GM12874 (cell line): ENCODE measurements around the gene ACVRL1.

Source experiments
- CTCF ChIP-seq: IDR thresholded peaks from 2 replicates; pipeline ENCODE4 v1.5.1; 2011; ENCODE audit warnings: low read depth, mild to moderate bottlenecking, control low read depth, low read length, moderate library complexity; ENCODE audit not compliant: insufficient read depth

Gene ACVRL1

GRCh38 chr12:51879102-51879501 is 28.2 kb upstream of the ACVRL1 start:
- TF ChIP-seq CTCF, result no peak

GRCh38 chr12:51883295-51883694 is 24.0 kb upstream of the ACVRL1 start:
- no peak for TF ChIP-seq CTCF

GRCh38 chr12:51883998-51884675 is 23.2 kb upstream of the ACVRL1 start:
- TF ChIP-seq CTCF, result no peak

GRCh38 chr12:51884676-51885229 is 22.6 kb upstream of the ACVRL1 start:
- no peak for TF ChIP-seq CTCF

GRCh38 chr12:51886021-51886710 is 21.1 kb upstream of the ACVRL1 start:
- TF ChIP-seq CTCF, result no peak

GRCh38 chr12:51887476-51888315 is 19.6 kb upstream of the ACVRL1 start, which contains the start of gene ANKRD33:
Gene ANKRD33 (plus strand): TSS chr12:51888103. CDS start chr12:51888187, 84 bp downstream.
- no peak for TF ChIP-seq CTCF
